ENCODE measurements around the gene MTG2. TPM values are rescaled to one million over a fixed set of nuclear protein-coding genes. Genes with fewer than 3 reads are reported as not detected.

MTG2 gene
- total and polyA plus RNA-seq, 2 of the 8 experiments (the other 6 are each of a cell fraction or from before 2014, with no cell fraction given), result 14.4 to 22.8 TPM

DNA sequence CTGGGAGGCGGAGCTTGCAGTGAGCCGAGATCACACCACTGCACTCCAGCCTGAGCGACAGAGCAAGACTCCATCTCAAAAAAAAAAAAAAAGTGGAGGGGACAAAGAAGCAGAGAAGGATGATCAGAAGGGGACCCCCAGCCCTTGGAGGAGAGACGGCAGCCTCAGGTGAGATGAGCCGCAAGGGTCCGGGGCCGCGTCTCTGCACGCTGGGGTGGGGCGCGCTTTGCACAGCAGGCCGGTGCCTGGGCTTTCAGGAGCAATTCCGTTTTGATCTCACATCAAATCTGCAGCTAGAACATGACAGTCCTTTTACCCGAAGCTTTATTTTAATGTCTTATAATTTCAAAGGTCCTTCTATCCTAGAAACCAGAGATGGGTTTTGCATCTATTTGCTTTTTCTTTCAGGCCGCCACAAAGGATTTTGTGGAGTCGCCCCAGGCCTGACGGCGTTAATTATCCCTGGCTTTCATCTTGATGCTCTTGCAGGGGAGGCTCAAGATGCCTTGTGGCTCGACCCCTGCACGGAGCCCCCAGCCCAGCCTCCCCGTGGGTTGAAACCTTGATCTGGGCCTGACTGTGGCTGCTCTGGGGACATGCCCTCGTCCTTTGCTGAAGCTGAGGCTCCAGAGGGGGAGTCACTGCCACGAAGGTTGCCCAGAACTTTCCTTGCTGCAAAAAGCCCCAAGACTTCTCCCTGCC, 20.0 kb downstream of the MTG2 start:
- FAIRE-seq (no peak), DNase-seq (ENCODE audit: low read depth in 1 of 2, low spot score in 2 of 2) (no peak)
- H3K23me2 ChIP-seq (ENCODE audit: low read depth, low read length), result no peaks in the 10 kb centered on the region
- no peak overlapping the region for H2BK15ac ChIP-seq (ENCODE audit: low read length)
- no peak overlapping the region for H3K4ac ChIP-seq (replicated peaks; ENCODE audit: insufficient read length, low read depth, low read length)
- H3K18ac ChIP-seq (ENCODE audit: extremely low read depth, low read length), result no peak overlapping the region
- no peak overlapping the region for H3K56ac ChIP-seq (replicated peaks; ENCODE audit: insufficient read length, low read depth, low read length)
- H2AFZ ChIP-seq (ENCODE audit: low read length), result no peak overlapping the region
- WGBS, 2 experiments (ENCODE audit: extremely low coverage in 1 of 2, insufficient coverage in 1 of 2, insufficient read length in 1 of 2, insufficient replicate concordance in 2 of 2, low coverage in 1 of 2, low lambda C conversion rate in 2 of 2, missing lambda C conversion rate in 1 of 2), result 92% methylated on average over 21 of the region's 23 CpGs; no CpG with 5 or more reads in 1 of the 2 experiments
- H3K79me2 ChIP-seq (ENCODE audit: control insufficient read depth in 1 of 2, insufficient read depth in 2 of 2, low read length in 2 of 2), result no peaks in the 10 kb centered on the region
- H3K4me3 ChIP-seq (ENCODE audit: extremely low read depth in 1 of 4, insufficient read depth in 2 of 4, low read depth in 3 of 4, low read length in 4 of 4), result no peak overlapping the region
- H2BK120ac ChIP-seq (replicated peaks; ENCODE audit: low read depth, low read length), result no peak overlapping the region
- H3K14ac ChIP-seq (ENCODE audit: insufficient read length), result no peak overlapping the region
- no peaks in the 10 kb centered on the region for H3K27me3 ChIP-seq (replicated peaks in 1 of 4; ENCODE audit: control insufficient read depth in 3 of 4, extremely low read depth in 1 of 4, insufficient read depth in 3 of 4, low read length in 3 of 4)
- POLR2A ChIA-PET (ENCODE audit: partially characterized antibody), result no interaction called here
- H3K23ac ChIP-seq (ENCODE audit: insufficient read length), result no peak overlapping the region
- no peak overlapping the region for H4K91ac ChIP-seq (replicated peaks; ENCODE audit: insufficient read length, low read length)
- no peak overlapping the region for H3K4me2 ChIP-seq (ENCODE audit: insufficient read depth in 1 of 2, low read depth in 2 of 2, low read length in 2 of 2)
- no peak overlapping the region for H2BK12ac ChIP-seq (ENCODE audit: low read depth, low read length)
- H3K9ac ChIP-seq (replicated peaks in 1 of 4; ENCODE audit: extremely low read depth in 1 of 4, low read depth in 3 of 4, low read length in 3 of 4), result no peak overlapping the region
- no peak overlapping the region for H4K8ac ChIP-seq (ENCODE audit: extremely low read depth, insufficient read depth, low read length)
- no peaks in the 10 kb centered on the region for H3K9me3 ChIP-seq (ENCODE audit: insufficient read depth in 2 of 2, low read depth in 1 of 2, low read length in 1 of 2)
- H3K79me1 ChIP-seq (ENCODE audit: low read depth, low read length), result no peaks in the 10 kb centered on the region
- H2BK5ac ChIP-seq (ENCODE audit: low read depth, low read length), result no peak overlapping the region
- no peak overlapping the region for H2BK20ac ChIP-seq (ENCODE audit: low read length)
- no peaks in the 10 kb centered on the region for H3K4me1 ChIP-seq (replicated peaks in 1 of 4; ENCODE audit: control insufficient read depth in 3 of 4, insufficient read depth in 4 of 4, low read length in 3 of 4)
- no peak overlapping the region for H2AK5ac ChIP-seq (ENCODE audit: low read depth, low read length)
- CTCF ChIA-PET (ENCODE audit: partially characterized antibody), result interaction anchor here (0.6 to 1.5 kb wide), 2 partner anchors 60 to 65 kb away, joined by 3 to 5 read pairs; no protein-coding TSS in a partner anchor
- H4K20me1 ChIP-seq (replicated peaks in 1 of 2; ENCODE audit: control insufficient read depth in 1 of 2, insufficient read depth in 2 of 2, low read length in 2 of 2), result no peaks in the 10 kb centered on the region
- peaks cover 0 to 20% (median 10%) of the 10 kb centered on the region in 4 experiments; a peak in 7 of 8 replicates for H3K36me3 ChIP-seq (ENCODE audit: control insufficient read depth in 2 of 4, insufficient read depth in 4 of 4, low read length in 3 of 4)
- no peak overlapping the region for H4K5ac ChIP-seq (ENCODE audit: insufficient read length, low read depth, low read length)
- H3K27ac ChIP-seq (ENCODE audit: low read depth, low read length), result no peak overlapping the region
- TF ChIP-seq GTF2F1 (IDR thresholded peaks at IDR 0.05; ENCODE audit: borderline replicate concordance, low read depth, low read length) (no peak), MAFK (IDR thresholded peaks at IDR 0.05; ENCODE audit: low read depth, low read length) (no peak), CEBPB (IDR thresholded peaks at IDR 0.05; ENCODE audit: low read depth, low read length) (no peak), RFX5 (IDR thresholded peaks at IDR 0.05; ENCODE audit: borderline replicate concordance, low read depth, low read length) (no peak), JUN (IDR thresholded peaks at IDR 0.05; ENCODE audit: low read depth, low read length) (no peak), SIN3A (conservative IDR thresholded peaks at IDR 0.05 in 1 of 2, IDR thresholded peaks at IDR 0.05 in 1 of 2; ENCODE audit: low read depth in 1 of 2, low read length in 2 of 2) (no peak), SAP30 (IDR thresholded peaks at IDR 0.05; ENCODE audit: insufficient read depth, insufficient replicate concordance, low read length) (no peak), SP4 (IDR thresholded peaks at IDR 0.05; ENCODE audit: low read length) (no peak)
- TF ChIP-seq, protein P1, sequence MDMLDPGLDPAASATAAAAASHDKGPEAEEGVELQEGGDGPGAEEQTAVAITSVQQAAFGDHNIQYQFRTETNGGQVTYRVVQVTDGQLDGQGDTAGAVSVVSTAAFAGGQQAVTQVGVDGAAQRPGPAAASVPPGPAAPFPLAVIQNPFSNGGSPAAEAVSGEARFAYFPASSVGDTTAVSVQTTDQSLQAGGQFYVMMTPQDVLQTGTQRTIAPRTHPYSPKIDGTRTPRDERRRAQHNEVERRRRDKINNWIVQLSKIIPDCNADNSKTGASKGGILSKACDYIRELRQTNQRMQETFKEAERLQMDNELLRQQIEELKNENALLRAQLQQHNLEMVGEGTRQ (IDR thresholded peaks at IDR 0.05; ENCODE audit: low read length), result no peak
